MM.1S (cell line): Measurements from ENCODE around the gene RDH14.

Experiments used
- DNase-seq: peaks from one replicate; pipeline ENCODE4 v3.0.0-alpha.2; 2015
- H2AFZ ChIP-seq: fragments of 300-600 bp; sonication (generic); 2 replicates; pipeline ENCODE4 v1.6.0; 2016; ENCODE audit warnings: antibody characterized with exemption, low read length
- H3F3A ChIP-seq: fragments of 300-600 bp; sonication (generic); 2 replicates; pipeline ENCODE4 v1.6.1; 2016; ENCODE audit warnings: mild to moderate bottlenecking, antibody characterized with exemption, low read length, moderate library complexity, mixed read lengths; ENCODE audit not compliant: insufficient read depth
- H3K27ac ChIP-seq: fragments of 300-600 bp; sonication (generic); 2 replicates; pipeline ENCODE4 v1.5.1; 2016; ENCODE audit warnings: mild to moderate bottlenecking, low read length
- H3K27me3 ChIP-seq: fragments of 300-600 bp; sonication (generic); replicated peaks from 2 replicates; pipeline ENCODE4 v1.6.0; 2016; ENCODE audit warnings: low read length; ENCODE audit not compliant: insufficient read depth
- H3K36me3 ChIP-seq: fragments of 300-600 bp; sonication (generic); replicated peaks from 2 replicates; pipeline ENCODE4 v1.6.1; 2016; ENCODE audit warnings: mild to moderate bottlenecking, low read length, mixed read lengths; ENCODE audit not compliant: insufficient read depth
- H3K4me1 ChIP-seq: fragments of 300-600 bp; sonication (generic); 2 replicates; pipeline ENCODE4 v1.6.1; 2016; ENCODE audit warnings: low read length, mixed read lengths
- H3K4me2 ChIP-seq: fragments of 300-600 bp; sonication (generic); 2 replicates; pipeline ENCODE4 v1.6.0; 2016; ENCODE audit warnings: low read depth, low read length
- H3K4me3 ChIP-seq: fragments of 300-600 bp; sonication (generic); 2 replicates; pipeline ENCODE4 v1.5.1; 2016; ENCODE audit warnings: low read length, mixed read lengths
- H3K79me2 ChIP-seq: fragments of 300-600 bp; sonication (generic); 2 replicates; pipeline ENCODE4 v1.6.1; 2016; ENCODE audit warnings: mixed run types, low read length, mixed read lengths
- H3K9ac ChIP-seq: fragments of 300-600 bp; sonication (generic); 2 replicates; pipeline ENCODE4 v1.6.1; 2016; ENCODE audit warnings: low read length, mixed read lengths
- H3K9me2 ChIP-seq: fragments of 300-600 bp; sonication (generic); replicated peaks from 2 replicates; pipeline ENCODE4 v1.6.1; 2016; ENCODE audit warnings: mild to moderate bottlenecking, low read length, mixed read lengths; ENCODE audit not compliant: insufficient read depth
- H3K9me3 ChIP-seq: fragments of 300-600 bp; sonication (generic); replicated peaks from 2 replicates; pipeline ENCODE4 v1.6.1; 2016; ENCODE audit warnings: mild to moderate bottlenecking, low read length, mixed read lengths; ENCODE audit not compliant: insufficient read depth
- H4K20me1 ChIP-seq: fragments of 300-600 bp; sonication (generic); 2 replicates; pipeline ENCODE4 v1.6.1; 2016; ENCODE audit warnings: mild to moderate bottlenecking, low read length, moderate library complexity, mixed read lengths; ENCODE audit not compliant: insufficient read depth
- EZH2 ChIP-seq: fragments of 300-600 bp; sonication (generic); optimal IDR thresholded peaks from 2 replicates; pipeline ENCODE3; 2017; ENCODE audit warnings: low read depth, mild to moderate bottlenecking, antibody characterized with exemption, low read length, mixed read lengths
- EZH2phosphoT487 ChIP-seq: fragments of 300-600 bp; sonication (generic); IDR thresholded peaks from 2 replicates; pipeline ENCODE4 v1.6.1; 2018; ENCODE audit warnings: antibody characterized with exemption, low read length
- TF ChIP-seq, protein P1 (sequence below): fragments of 300-600 bp; sonication (generic); IDR thresholded peaks from 2 replicates; pipeline ENCODE4 v1.5.1; 2016; ENCODE audit warnings: antibody characterized with exemption, low read length, mixed read lengths

RDH14 gene

DNA sequence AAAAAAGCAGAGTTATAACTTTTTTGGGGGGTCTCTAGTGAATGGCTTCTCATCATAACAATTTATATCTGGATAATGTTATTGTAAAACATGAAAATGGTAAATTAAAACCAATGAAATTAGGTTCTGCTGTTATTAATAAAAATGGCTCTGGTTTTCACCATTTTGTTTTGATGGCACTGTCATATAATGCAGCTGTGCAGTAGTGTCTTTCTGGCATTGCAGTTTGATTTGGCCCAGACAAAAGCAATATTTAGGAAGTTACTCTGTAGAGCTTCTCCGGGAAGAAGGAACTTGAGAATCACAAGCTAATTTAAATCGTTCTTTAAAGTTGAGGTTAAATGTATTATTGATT is 44.1 kb upstream of the RDH14 start:
- Histone ChIP-seq H3F3A (no peaks in the 10 kb centered on the region), H4K20me1 (no peaks in the 10 kb centered on the region), H3K36me3 (no peaks in the 10 kb centered on the region), H3K9ac (no peak overlapping the region), H3K9me3 (no peaks in the 10 kb centered on the region), H3K27ac (no peak overlapping the region), H3K27me3 (no peaks in the 10 kb centered on the region), H3K4me3 (no peak overlapping the region), H3K4me1 (peaks cover 5% of the 10 kb centered on the region), H3K4me2 (no peak overlapping the region), H3K9me2 (no peaks in the 10 kb centered on the region; the same call in 1 of the 2 replicates), H2AFZ (no peak overlapping the region), H3K79me2 (no peaks in the 10 kb centered on the region)
- TF ChIP-seq EZH2 (no peak), EZH2phosphoT487 (no peak)
- TF ChIP-seq, protein P1, sequence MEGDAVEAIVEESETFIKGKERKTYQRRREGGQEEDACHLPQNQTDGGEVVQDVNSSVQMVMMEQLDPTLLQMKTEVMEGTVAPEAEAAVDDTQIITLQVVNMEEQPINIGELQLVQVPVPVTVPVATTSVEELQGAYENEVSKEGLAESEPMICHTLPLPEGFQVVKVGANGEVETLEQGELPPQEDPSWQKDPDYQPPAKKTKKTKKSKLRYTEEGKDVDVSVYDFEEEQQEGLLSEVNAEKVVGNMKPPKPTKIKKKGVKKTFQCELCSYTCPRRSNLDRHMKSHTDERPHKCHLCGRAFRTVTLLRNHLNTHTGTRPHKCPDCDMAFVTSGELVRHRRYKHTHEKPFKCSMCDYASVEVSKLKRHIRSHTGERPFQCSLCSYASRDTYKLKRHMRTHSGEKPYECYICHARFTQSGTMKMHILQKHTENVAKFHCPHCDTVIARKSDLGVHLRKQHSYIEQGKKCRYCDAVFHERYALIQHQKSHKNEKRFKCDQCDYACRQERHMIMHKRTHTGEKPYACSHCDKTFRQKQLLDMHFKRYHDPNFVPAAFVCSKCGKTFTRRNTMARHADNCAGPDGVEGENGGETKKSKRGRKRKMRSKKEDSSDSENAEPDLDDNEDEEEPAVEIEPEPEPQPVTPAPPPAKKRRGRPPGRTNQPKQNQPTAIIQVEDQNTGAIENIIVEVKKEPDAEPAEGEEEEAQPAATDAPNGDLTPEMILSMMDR: no peak
- DNase-seq: no peak

DNA sequence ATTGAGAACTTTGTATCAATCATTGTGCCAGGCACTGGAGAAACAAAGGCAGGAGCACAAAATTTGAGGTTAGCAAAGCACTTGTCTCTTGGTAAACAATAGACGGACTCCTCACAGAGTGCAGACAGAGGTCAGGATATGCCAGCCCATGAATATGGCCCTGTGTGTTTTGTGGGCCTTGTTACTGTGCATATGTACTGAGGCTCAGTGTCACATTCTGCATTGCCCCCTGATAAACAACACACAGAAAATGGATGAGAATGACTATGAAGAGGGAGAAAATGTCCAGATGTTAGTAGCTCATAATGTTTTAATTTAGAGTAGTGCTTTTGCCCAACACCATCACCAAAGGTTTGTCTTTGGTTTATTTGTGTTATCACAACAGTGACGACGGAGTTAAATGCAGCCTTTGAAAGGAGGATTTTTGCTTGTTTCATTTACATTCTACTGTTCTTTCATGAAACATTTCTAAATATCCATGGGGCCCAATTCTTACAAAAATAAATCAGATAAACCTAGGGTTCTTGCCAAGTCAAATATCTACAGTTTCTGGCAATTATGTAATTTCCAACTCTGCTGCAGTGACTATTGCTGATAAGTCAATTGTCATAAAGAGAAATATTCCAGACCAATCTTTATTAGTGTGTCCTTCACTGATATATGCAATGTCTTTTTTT is 43.5 kb upstream of the RDH14 start:
- Histone ChIP-seq H3K36me3 (no peaks in the 10 kb centered on the region), H2AFZ (no peak overlapping the region), H3F3A (no peaks in the 10 kb centered on the region), H3K4me2 (no peak overlapping the region), H3K9ac (no peak overlapping the region), H3K4me1 (peaks cover 10% of the 10 kb centered on the region), H3K27me3 (no peaks in the 10 kb centered on the region), H3K79me2 (no peaks in the 10 kb centered on the region), H3K9me3 (no peaks in the 10 kb centered on the region), H4K20me1 (no peaks in the 10 kb centered on the region), H3K27ac (no peak overlapping the region), H3K4me3 (no peak overlapping the region), H3K9me2 (no peaks in the 10 kb centered on the region; the same call in 1 of the 2 replicates)
- no peak for DNase-seq
- TF ChIP-seq, protein P1: no peak
- TF ChIP-seq EZH2 (no peak), EZH2phosphoT487 (no peak)

DNA sequence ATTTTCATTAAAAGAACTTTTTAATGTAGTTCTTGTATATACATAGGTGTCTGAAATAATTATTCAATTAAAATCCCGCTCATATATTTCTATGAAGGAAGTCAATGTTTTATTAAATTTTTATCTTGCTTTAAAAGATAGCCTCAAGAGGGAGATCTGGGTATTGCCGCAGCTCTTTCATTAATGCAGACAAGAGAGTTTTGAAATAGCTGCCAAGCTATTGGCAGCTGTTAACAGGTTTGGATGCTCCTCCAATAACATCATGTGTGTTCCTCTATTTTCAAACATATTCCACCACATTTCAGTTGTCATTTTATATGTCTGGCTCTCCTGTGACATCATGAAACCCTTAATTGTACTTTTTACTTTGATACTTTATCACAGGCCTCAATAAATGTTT is 41.8 kb upstream of the RDH14 start:
- DNase-seq: no peak
- no peaks in the 10 kb centered on the region for H3K9me2 ChIP-seq
- H3K27ac ChIP-seq: no peak overlapping the region
- H3K27me3 ChIP-seq: no peaks in the 10 kb centered on the region
- H3K36me3 ChIP-seq: no peaks in the 10 kb centered on the region
- H3K4me2 ChIP-seq: no peak overlapping the region
- no peak overlapping the region for H3K9ac ChIP-seq
- H2AFZ ChIP-seq: no peak overlapping the region
- no peaks in the 10 kb centered on the region for H3K79me2 ChIP-seq
- H3K9me3 ChIP-seq: no peaks in the 10 kb centered on the region
- no peak overlapping the region for H3K4me3 ChIP-seq
- no peaks in the 10 kb centered on the region for H4K20me1 ChIP-seq
- peaks cover 19% of the 10 kb centered on the region for H3K4me1 ChIP-seq
- no peaks in the 10 kb centered on the region for H3F3A ChIP-seq
- TF ChIP-seq EZH2phosphoT487 (no peak), EZH2 (no peak)
- TF ChIP-seq, protein P1: no peak
